GM12801 (cell line): ENCODE measurements around the gene CPA2.

Experiments used
- CTCF ChIP-seq: IDR thresholded peaks from one replicate; pipeline ENCODE4 v1.5.1; 2011; ENCODE audit warnings: control low read depth; ENCODE audit not compliant: insufficient read length; ENCODE audit errors: extremely low read depth

The CPA2 gene

DNA sequence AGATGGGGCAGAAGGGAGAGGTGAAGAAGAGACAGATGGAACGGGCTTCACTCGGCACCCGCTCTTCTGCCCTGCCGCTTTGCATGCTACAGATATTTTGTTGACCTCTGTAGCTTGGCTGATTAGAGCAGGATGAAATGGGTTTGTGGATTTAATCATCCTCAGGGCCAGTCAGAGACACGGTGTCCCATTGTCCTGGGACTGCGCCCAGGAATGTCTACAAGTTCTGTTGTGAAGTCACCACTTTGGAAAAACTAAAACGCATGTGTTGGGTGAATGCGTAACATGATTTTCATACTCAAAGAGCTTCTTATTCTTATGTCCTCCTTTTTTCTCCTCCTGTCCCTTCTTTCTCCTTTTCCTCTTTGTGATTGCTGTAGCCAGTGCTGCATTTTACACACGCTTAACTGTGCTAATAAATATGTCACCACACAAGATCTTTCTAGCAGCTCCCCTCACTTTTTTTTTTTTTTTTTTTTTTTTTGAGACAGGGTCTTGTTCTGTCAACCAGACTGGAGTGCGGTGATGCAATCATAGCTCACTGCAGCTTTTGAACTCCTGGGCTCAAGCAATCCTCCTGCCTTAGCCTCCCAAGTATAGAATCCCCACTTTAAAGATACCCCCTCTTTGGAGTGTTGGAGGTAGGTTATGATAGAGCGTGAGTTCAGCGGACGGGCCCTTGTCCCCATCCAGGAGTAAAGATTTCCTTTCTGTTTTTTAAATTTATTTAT is 29.7 kb downstream of the CPA2 start:
- TF ChIP-seq CTCF, result no peak

DNA sequence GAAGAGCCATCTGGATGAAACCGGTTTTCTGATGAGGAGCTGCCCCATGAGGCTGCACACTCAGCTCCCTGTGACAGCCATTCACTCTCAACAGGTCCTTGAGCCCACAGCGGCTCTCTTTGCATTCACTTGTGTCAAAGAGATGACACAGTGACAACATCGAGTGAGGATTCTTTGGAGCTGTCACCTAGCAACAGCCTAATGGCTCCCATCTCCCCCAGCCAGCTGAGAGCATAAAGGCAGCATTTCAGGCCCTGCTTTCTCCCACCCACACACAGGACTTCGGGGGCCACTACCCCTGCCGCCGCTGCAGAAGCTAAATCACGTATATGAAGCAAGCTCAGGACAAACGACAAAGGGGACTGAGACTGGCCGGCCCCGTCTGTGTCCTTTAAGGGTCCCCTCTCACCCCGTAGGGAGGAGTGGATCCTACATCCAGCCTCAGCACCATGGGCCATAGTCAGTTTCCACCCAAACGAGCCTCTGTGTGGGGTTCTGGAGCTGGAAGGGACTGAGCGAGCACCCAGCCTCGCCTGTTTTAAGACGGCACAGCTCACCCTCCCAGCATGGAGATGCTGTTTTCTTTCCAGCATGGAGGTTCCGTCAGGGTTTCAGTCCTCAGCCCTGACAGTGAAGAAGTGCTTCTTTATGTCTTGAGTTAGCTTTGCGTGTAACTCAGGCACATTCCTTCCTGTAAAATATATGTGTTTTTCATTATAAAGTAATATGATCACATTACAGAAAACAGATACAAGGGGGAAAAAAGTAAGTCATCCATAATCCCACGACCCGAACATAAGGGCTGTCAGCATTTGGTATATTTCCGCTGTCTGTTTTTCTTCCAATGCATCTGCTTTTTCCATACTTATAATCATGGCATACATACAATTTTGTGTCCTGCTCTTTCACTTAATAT is 31.2 kb downstream of the CPA2 start:
- TF ChIP-seq CTCF, result no peak

DNA sequence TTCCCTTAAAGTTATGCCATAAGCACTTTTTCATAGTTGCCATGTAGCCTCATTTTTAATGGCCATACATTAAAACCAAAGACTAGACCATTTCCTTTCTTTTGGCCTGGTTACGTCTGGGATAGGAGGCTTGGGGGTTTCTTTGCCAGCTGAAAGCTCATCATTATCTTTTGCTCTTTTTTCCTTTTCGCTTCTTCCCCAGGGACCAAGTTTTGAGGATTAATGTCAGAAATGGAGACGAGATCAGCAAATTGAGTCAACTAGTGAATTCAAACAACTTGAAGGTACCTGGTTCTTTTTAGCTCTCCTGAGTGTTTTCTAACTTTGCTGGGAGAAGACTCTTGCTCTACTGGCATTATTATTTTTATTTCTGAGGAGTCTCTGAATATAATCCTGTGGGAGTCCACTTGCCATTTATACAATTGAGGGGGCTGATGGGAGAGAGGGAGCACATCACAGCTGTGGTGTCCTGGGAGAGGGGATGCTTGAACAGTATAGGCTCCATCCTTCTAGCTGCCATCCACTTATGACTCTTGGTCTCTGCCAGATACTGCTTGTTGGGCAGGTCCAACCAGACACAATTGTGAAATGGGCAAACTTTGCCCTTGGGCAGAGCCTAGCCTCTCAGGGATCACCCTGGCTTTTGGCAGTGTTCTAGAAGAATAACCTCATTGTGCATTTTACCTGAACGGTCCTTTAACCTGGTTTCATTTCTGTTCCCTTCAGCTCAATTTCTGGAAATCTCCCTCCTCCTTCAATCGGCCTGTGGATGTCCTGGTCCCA is 32.1 kb downstream of the CPA2 start:
- TF ChIP-seq CTCF, result no peak

DNA sequence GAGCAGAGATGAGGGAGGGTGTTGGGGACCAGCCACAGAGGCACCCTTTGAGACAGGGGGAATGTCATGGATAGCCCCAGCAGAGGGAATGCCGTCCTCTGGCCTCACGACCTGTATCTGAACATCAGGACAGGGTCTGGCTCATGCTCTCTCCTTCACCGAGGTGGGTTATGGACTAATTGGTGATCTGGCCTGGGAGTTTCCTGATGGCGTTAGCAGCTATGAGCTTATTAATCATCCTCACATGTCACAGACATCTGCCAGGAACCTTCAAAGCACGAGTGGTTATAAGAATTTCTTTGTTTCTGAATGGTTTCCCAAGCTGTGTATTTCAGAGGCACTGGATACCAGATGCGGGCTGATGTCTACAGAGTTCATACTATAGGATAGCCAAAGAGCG is 33.2 kb downstream of the CPA2 start:
- no peak for TF ChIP-seq CTCF

DNA sequence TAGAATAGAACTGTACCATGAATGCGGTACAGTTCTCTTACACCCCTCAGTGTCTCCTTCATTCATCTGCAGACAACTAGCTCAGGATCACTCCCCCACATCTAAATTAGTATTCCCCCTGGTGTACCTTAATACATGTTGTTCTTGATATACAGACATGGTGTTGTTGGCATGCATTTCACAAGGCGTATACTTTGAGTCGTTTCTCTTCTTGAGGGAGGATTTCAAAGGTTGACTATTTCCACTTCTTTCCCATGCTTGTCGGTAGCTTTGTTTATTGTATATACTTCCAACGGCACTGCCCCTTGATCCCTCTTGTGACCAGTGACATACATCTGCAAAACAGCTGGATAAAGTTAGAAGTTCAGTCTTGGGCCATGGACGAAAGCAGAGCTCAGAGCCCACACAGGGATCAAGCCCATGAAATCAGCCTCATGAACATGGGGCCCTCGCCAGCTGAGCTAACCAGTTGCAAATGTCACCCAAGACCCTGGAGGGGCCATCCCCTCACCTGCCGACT is 34.9 kb downstream of the CPA2 start:
- no peak for TF ChIP-seq CTCF

DNA sequence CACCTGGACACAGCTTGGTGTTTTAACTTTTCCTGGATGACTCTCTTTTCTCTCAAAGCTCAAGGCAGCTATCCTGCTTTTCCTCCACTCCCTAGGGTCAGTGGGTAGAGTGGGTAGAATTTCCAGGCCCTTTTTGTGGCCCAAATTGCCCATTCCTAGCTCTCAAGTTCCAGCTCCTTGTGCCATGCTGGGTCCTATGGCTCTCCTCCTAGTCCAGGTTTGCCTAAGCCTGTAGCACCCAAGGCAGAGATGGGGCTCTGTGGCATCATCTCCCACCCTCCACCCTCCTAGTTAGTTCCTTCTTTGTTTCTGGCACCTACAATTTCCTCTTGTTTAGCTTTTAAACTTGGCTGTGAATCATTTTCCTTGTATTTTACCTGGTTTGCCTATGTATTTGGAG is 36.0 kb downstream of the CPA2 start:
- no peak for TF ChIP-seq CTCF

DNA sequence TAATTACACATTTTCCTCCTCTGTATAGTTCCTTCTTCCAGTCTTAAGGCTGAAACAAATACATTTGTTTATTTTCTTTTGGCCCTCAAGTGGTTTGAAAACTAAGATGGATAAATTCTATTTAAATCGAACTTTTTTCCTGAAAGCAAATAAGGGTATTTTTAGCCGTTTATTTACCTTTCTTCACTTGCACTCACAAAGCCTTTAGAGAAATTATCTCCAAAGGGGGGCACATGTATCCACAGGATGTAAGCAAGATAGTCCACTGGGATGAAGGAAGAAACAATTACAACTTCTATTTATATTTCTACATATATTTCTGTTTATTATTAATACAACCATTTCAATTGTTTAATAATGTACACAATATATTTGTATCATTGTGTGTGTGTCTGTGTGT is 36.5 kb downstream of the CPA2 start:
- TF ChIP-seq CTCF, result no peak
